AG09319 (cell line): Measurements from ENCODE around the gene SIGMAR1.
"Not testable (repeated sequence)": the region's sequence is repeated elsewhere in the genome, so short reads cannot be mapped to it uniquely, and the experiment has no call there.

ENCODE experiments used
- DNase-seq: peaks from one replicate; pipeline ENCODE4 v3.0.0-alpha.2; 2010; ENCODE audit warnings: low read depth; ENCODE audit errors: extremely low read depth
- TF ChIP-seq, protein P1 (sequence below): IDR thresholded peaks from 2 replicates; pipeline ENCODE4 v1.5.1; 2011; ENCODE audit warnings: low read depth, mild to moderate bottlenecking, inconsistent platforms, low read length, moderate library complexity

Gene SIGMAR1

DNA sequence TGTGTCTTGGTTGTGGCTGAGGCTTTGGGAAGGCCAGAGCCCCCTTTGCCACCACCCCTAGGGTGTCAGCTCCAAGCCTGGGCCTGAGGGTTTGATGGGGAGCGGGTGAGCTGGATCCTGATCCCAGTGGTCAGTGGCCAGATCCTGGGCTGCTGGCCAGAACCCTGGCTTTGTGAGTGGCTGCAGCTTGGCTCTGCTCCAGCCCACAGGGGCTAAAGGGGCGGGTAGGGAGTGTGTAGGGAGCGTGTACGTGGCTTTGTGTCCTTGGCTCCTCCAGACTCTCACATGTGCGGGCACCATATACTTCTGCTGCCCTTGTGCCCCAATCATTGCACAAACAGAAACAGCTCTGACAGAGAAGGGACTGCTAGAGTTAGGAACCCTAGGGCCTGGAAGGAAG is 13.2 kb upstream of the SIGMAR1 start:
- DNase-seq, result no peak
- TF ChIP-seq, protein P1, sequence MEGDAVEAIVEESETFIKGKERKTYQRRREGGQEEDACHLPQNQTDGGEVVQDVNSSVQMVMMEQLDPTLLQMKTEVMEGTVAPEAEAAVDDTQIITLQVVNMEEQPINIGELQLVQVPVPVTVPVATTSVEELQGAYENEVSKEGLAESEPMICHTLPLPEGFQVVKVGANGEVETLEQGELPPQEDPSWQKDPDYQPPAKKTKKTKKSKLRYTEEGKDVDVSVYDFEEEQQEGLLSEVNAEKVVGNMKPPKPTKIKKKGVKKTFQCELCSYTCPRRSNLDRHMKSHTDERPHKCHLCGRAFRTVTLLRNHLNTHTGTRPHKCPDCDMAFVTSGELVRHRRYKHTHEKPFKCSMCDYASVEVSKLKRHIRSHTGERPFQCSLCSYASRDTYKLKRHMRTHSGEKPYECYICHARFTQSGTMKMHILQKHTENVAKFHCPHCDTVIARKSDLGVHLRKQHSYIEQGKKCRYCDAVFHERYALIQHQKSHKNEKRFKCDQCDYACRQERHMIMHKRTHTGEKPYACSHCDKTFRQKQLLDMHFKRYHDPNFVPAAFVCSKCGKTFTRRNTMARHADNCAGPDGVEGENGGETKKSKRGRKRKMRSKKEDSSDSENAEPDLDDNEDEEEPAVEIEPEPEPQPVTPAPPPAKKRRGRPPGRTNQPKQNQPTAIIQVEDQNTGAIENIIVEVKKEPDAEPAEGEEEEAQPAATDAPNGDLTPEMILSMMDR, result no peak

DNA sequence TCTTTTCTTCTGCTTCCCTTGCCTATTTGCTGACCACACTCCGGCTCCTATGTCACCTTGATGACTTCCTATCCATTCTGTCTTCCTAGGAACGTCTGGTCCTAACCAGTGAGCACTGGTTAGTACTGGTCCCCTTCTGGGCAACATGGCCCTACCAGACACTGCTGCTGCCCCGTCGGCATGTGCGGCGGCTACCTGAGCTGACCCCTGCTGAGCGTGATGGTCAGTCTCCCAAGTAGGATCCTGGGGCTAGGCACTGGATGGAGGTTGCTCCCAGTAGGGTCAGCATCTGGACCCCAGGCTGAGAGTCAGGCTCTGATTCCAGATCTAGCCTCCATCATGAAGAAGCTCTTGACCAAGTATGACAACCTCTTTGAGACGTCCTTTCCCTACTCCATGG is 11.1 kb upstream of the SIGMAR1 start:
- no peak for DNase-seq
- TF ChIP-seq, protein P1, result no peak

DNA sequence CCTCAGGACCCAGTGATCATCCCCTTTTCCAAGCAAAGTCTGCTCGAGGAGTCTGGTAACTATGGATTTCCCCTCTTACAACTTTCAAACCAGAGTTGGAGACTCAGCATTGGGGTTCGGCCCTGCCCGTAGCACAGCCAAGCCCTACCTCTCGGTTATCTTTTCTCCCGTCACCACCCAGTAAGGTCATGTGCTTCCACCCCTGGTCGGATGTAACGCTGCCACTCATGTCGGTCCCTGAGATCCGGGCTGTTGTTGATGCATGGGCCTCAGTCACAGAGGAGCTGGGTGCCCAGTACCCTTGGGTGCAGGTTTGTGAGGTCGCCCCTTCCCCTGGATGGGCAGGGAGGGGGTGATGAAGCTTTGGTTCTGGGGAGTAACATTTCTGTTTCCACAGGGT is 10.1 kb upstream of the SIGMAR1 start:
- TF ChIP-seq, protein P1, result no peak
- no peak for DNase-seq

DNA sequence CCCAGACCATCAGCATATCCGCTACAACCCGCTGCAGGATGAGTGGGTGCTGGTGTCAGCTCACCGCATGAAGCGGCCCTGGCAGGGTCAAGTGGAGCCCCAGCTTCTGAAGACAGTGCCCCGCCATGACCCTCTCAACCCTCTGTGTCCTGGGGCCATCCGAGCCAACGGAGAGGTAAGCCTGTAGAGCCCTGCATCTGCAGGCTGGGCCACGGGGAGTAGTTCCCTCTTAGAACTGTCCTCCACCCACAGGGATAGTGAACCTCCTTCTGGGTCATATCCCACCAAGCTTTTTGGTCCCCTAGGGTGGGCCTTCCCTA is 9.5 kb upstream of the SIGMAR1 start:
- TF ChIP-seq, protein P1, result no peak
- no peak for DNase-seq

GRCh38 chr9:34646211-34647083 is 8.9 kb upstream of the SIGMAR1 start, which contains the start of gene GALT:
GALT (plus strand) TSS chr9:34646675; CDS start chr9:34646705, 30 bp downstream.
- DNase-seq, result peak; percentile 45
- TF ChIP-seq, protein P1, result peak; percentile 66

DNA sequence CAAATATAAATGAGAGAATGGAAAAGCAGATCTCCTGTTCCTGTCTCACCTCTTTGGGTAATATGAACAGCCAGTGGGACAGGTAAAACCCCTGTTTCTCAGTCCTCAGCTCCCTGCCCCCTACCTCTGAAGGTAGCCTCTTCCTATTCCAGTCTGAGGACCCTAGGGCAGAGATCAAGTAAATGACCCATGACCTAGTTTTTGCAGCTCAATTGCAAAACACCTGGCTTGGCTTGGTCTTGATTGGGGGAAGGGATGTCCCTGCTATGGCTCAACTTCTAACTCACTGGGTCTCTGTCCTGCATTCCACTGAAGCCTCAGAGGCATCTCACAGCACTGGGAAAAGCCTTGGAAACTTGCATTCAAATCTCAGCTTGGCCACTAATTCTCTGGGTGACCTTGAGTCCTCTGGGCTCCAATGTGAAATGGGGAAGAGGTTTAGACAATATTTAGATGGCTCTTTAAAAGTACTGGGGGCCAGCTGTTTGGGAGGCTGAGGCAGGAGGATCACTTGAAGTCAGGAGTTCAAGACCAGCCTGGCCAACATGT is 7.3 kb upstream of the SIGMAR1 start:
- no peak for DNase-seq
- TF ChIP-seq, protein P1, result no peak

- no peak for DNase-seq
- TF ChIP-seq, protein P1, result no peak
Observed at GRCh38 chr9:34642679-34643078, 5.1 kb upstream of the SIGMAR1 start.

DNA sequence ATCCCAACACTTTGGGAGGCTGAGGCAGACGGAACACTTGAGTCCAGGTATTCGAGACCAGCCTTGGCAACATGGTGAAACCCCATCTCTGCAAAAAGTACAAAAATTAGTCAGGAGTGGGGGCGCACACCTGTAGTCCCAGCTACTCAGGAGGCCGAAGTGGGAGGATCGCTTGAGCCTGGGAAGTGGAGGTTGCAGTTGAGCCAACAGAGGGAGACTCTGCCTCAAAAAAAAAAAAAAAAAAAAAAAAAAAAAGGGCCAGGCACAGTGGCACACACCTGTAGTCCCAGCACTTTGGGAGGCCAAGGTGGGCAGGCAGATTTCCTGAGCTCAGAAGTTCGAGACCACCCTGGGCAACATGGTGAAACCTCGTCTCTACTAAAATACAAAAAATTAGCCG is 1.7 kb upstream of the SIGMAR1 start:
- DNase-seq, result not testable (repeated sequence)
